Activated CD4-positive, alpha-beta T cell treated with anti-CD3 and anti-CD28 coated beads, Interleukin-2, Interleukin-6, amounts not matched to agents 100 ng/mL and 50 ng/mL, durations not matched to agents 16 hours and 8 hours (primary cell): ENCODE data around the gene OMD.
"Not testable (repeated sequence)": the region's sequence is repeated elsewhere in the genome, so short reads cannot be mapped to it uniquely, and the experiment has no call there.

Experiments used
- DNase-seq: peaks from one replicate; pipeline ENCODE4 v3.0.0-alpha.2; 2020

OMD gene

DNA sequence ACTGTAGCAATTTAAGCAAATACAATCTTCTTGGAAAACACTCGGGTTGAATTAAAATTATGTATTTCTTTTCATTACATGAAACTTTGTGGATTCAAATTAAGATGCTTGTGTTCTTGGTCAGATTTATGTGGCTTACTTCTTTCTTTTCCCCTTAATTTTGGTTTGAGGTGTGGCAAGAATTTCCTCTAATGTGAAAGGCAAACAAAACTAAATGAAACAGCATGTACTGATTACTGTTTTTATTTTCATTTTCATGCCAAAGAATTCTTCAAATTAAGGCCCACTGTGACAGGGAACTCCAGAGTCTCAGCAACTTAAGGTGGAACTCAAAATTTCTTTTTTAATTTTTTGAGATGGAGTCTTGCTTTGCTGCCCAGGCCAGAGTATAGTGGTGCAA lies at the start of gene OMD:
Gene OMD, minus strand, starts transcription at position 132 of the 400 bp plus-strand sequence. CDS start 6,913 bp downstream, outside the sequence.
- DNase-seq, result no peak

GRCh38 chr9:92468206-92468605 lies 43.9 kb upstream of the OMD start:
- DNase-seq, result no peak

GRCh38 chr9:92467511-92467910 lies 43.2 kb upstream of the OMD start:
- DNase-seq, result no peak

GRCh38 chr9:92467041-92467440 lies 42.8 kb upstream of the OMD start:
- no peak for DNase-seq

DNA sequence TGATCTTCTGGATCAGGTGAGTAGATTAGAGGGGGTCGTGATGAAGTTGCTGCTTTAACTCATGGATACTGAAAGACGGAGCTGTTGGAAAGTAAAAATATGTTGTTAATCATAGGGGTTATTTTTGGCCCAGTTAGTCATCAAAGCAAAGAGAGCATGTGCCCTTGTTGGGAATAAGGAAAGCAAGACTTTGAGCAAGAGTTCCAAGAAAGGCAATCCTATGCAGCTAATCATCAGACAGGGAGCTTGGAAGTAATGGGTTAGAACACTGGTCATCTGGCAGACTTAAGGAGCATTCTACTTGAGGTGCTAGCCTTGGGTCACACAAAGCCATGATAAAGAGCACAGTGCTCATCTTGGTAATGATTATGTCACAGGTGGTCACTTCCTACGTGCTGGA lies 39.7 kb upstream of the OMD start:
- no peak for DNase-seq

DNA sequence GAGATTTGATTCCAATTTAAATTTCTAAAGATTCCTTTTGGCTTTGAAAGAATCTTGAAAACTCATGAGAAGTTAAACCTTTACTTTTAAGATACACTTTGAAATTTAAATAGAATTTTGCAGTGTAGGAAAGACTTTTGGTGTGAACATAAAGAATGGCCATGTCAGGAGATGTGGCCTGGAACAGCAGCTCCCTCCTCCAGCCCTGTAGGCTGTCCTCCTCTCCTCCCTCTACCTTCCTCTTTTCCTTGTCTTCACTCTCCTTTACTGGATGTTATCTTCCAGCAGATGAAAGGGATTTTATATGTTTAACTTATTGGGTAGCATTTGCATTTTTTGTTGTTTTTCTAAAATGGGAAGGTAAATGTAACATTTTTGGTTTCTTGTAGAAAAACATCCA lies 39.1 kb upstream of the OMD start:
- DNase-seq, result no peak

GRCh38 chr9:92457576-92457975 lies 33.3 kb upstream of the OMD start:
- no peak for DNase-seq

- peak; percentile 6 for DNase-seq
These were observed 30.9 kb upstream of the OMD start for GRCh38 chr9:92455217-92455616.

DNA sequence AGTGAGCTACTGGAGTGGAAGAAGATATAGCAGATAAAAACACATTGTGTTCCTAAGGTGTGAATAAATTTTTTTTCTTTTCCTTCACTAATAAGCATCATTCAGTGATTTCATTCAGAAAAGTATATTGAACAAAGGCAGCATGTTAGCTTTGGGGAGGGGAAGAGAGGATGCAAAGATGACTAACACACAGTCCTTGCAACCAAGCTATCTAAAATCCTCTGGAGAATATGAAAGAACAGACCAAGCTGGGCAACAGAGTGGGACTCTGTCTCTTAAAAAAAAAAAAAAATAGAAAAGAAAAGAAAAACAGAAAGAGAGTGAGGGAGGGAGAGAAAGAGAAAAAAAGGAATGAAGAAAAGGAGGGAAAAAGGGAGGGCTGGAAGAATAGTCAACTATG lies 22.3 kb upstream of the OMD start:
- no peak for DNase-seq

DNA sequence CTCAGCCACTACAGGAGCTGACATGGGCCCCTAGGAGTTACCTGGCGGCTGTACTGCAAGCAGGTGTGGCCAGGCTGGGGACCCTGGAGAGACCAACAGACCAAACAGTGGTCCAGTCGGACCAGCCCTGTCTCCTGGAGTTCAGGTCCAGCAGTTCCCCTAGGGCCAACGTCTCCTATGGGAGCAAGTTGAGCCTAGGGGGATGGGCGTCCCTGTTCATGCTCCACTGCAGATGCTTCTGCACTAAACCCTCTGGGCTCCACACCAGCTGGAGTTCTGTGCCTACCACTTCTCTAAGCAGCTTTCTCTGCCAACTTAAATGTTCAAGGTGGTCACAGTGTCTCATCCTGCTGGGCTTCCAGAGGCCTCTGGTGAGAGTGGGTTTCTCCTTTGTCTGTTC lies 20.6 kb upstream of the OMD start:
- DNase-seq, result no peak

- DNase-seq, result peak; percentile 64
These were observed 16.4 kb upstream of the OMD start for GRCh38 chr9:92440751-92441046.

- DNase-seq, result no peak
These were observed 15.9 kb upstream of the OMD start for GRCh38 chr9:92439921-92440750.

GRCh38 chr9:92438900-92439526 lies 14.7 kb upstream of the OMD start:
- DNase-seq, result no peak

- DNase-seq, result no peak
These were observed 11.0 kb upstream of the OMD start for GRCh38 chr9:92435263-92435662.

- DNase-seq, result peak; percentile 22
These were observed 8.8 kb upstream of the OMD start for GRCh38 chr9:92432972-92433548.

GRCh38 chr9:92432350-92432749 lies 8.1 kb upstream of the OMD start:
- no peak for DNase-seq

GRCh38 chr9:92429836-92430235 lies 5.6 kb upstream of the OMD start:
- DNase-seq, result no peak

GRCh38 chr9:92426501-92427145 lies 2.4 kb upstream of the OMD start:
- DNase-seq, result no peak

GRCh38 chr9:92425474-92425873 lies 1.2 kb upstream of the OMD start:
- no peak for DNase-seq

GRCh38 chr9:92423612-92424011 lies 659 bp downstream of the OMD start:
- no peak for DNase-seq

DNA sequence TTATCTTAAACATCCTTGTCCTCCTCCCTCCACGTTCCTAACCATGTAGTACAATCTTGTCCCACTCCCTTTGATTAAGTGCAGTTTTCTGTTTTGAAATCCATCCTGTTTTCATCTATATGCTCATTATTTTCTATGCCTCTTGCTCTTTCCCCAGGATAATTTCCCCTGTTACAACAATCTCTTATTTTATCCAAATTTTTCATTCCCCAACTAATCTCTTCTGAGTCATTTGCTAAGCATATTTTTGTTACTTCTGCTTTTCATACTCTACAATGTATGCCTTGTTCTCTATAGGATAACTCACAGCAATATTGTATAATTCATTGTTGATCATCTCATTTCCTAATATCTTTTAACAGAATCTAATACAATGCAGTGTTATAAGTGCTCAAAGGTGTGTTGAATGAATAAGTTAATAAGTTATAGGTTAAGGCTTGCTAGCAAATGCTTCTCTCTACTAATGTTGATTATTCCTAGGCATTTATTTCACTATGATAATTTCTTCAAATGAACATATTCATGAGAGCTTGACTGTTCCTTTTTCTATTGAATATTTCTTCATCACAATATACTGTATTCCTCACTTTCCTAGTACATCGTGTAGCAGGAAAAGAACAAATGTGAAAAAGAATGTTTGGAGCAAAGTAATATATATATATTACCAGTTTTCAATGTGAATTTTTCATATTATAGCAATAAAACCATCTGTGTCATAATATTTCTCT lies 1.5 kb downstream of the OMD start:
- DNase-seq, result no peak

DNA sequence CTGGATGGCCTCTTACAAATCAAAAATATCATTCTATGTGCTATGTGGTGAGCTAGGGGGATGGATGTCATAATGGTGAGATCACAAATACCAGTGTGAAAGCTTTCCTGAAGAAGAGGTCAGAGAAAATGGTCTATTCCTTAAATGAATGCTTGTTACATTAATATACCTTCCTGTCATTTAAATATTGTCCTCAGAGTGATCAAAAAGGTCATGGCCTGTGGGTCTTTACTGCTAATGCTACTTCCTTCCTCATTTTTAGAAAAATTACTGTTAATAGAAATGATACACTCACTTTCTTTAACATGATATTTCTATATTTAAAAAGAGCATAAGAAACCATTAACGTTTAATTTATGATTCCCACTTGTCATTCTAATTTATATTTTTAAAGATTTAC lies 9.7 kb downstream of the OMD start:
- no peak for DNase-seq

DNA sequence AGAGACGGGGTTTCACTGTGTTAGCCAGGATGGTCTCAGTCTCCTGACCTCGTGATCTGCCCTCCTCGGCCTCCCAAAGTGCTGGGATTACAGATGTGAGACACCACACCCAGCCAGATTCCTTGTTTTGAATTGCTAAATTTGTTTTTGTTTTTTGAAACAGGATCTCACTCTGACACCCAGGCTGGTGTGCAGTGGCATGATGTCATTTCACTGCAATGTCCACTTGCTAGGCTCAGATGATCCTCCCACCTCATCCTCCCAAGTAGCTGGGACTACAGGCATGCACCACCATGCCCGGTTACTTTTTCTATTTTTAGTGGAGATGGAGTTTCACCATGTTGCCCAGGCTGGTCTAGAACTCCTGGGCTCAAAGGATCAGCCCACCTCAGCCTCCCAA lies 13.1 kb downstream of the OMD start:
- not testable (repeated sequence) for DNase-seq
